H9 (cell line): ENCODE measurements around the gene PLEKHD1. TPM values are rescaled to one million over a fixed set of nuclear protein-coding genes. Genes with fewer than 3 reads are reported as not detected.

Experiments
- DNase-seq: peaks from one replicate; pipeline ENCODE4 v3.0.0-alpha.2; 2017
- H2AFZ ChIP-seq: one replicate; pipeline ENCODE4 v1.6.1; 2013; ENCODE audit warnings: mild to moderate bottlenecking, low read length, control low read depth, moderate library complexity
- H2AK5ac ChIP-seq: 2 replicates; pipeline ENCODE4 v1.6.1; 2013; ENCODE audit warnings: low read length, control low read depth, mixed read lengths; ENCODE audit not compliant: insufficient read length
- H2BK120ac ChIP-seq: one replicate; pipeline ENCODE4 v1.6.1; 2013; ENCODE audit warnings: low read depth, mild to moderate bottlenecking, low read length, control low read depth, inconsistent platforms; ENCODE audit not compliant: poor library complexity, severe bottlenecking
- H2BK12ac ChIP-seq: 2 replicates; pipeline ENCODE4 v1.6.1; 2013; ENCODE audit warnings: low read length, control low read depth, mixed read lengths, low read depth; ENCODE audit not compliant: insufficient read length
- H2BK15ac ChIP-seq: 2 replicates; pipeline ENCODE4 v1.6.1; 2013; ENCODE audit warnings: low read depth, low read length, control low read depth
- H2BK20ac ChIP-seq: one replicate; pipeline ENCODE4 v1.6.1; 2013; ENCODE audit warnings: low read depth, mild to moderate bottlenecking, low read length, control low read depth, inconsistent platforms; ENCODE audit not compliant: poor library complexity, severe bottlenecking
- H2BK5ac ChIP-seq: 2 replicates; pipeline ENCODE4 v1.6.1; 2013; ENCODE audit warnings: low read length, control low read depth, mixed read lengths; ENCODE audit not compliant: insufficient read length
- H3K14ac ChIP-seq: 2 replicates; pipeline ENCODE4 v1.6.1; 2013; ENCODE audit warnings: low read length, control low read depth; ENCODE audit not compliant: insufficient read depth
- H3K18ac ChIP-seq: 2 replicates; pipeline ENCODE4 v1.6.1; 2013; ENCODE audit warnings: low read depth, mild to moderate bottlenecking, mixed read lengths, low read length, control low read depth; ENCODE audit not compliant: insufficient read length
- H3K23ac ChIP-seq: 2 replicates; pipeline ENCODE4 v1.6.1; 2013; ENCODE audit warnings: low read length, control low read depth, mixed read lengths, low read depth; ENCODE audit not compliant: insufficient read length
- H3K23me2 ChIP-seq: 2 replicates; pipeline ENCODE4 v1.6.1; 2013; ENCODE audit warnings: low read depth, mild to moderate bottlenecking, mixed read lengths, low read length, control low read depth; ENCODE audit not compliant: insufficient read length, poor library complexity, severe bottlenecking
- H3K27ac ChIP-seq: 2 replicates; pipeline ENCODE4 v1.5.1; 2013; ENCODE audit warnings: low read length, control low read depth, mixed read lengths, low read depth; ENCODE audit not compliant: insufficient read length
- H3K27me3 ChIP-seq: 2 replicates; pipeline ENCODE4 v1.6.1; 2013; ENCODE audit warnings: low read length, control low read depth, inconsistent platforms; ENCODE audit not compliant: insufficient read depth
- H3K4ac ChIP-seq: 2 replicates; pipeline ENCODE4 v1.6.1; 2013; ENCODE audit warnings: low read depth, mild to moderate bottlenecking, control low read depth, inconsistent platforms, low read length, moderate library complexity
- H3K4me1 ChIP-seq: 2 replicates; pipeline ENCODE4 v1.6.1; 2013; ENCODE audit warnings: low read length, control low read depth, inconsistent platforms; ENCODE audit not compliant: insufficient read depth
- H3K4me2 ChIP-seq: 2 replicates; pipeline ENCODE4 v1.6.1; 2013; ENCODE audit warnings: low read length, control low read depth, mixed read lengths; ENCODE audit not compliant: insufficient read length, insufficient read depth
- H3K56ac ChIP-seq: 2 replicates; pipeline ENCODE4 v1.6.1; 2013; ENCODE audit warnings: low read depth, mild to moderate bottlenecking, mixed read lengths, low read length, control low read depth; ENCODE audit not compliant: insufficient read length
- H3K79me1 ChIP-seq: 2 replicates; pipeline ENCODE4 v1.6.1; 2013; ENCODE audit warnings: low read depth, mild to moderate bottlenecking, moderate library complexity, low read length, control low read depth, inconsistent platforms; ENCODE audit not compliant: insufficient read depth, poor library complexity, severe bottlenecking
- H3K79me2 ChIP-seq: 2 replicates; pipeline ENCODE4 v1.6.1; 2013; ENCODE audit warnings: low read length, control low read depth, inconsistent platforms; ENCODE audit not compliant: insufficient read depth
- H3K9ac ChIP-seq: 2 replicates; pipeline ENCODE4 v1.6.1; 2013; ENCODE audit warnings: low read length, control low read depth, mixed read lengths; ENCODE audit not compliant: insufficient read length; ENCODE audit errors: extremely low read depth
- H3K9me3 ChIP-seq: one replicate; pipeline ENCODE4 v1.6.1; 2013; ENCODE audit warnings: low read depth, low read length, inconsistent platforms; ENCODE audit not compliant: control insufficient read depth
- H3T11ph ChIP-seq: one replicate; pipeline ENCODE4 v1.6.1; 2013; ENCODE audit warnings: mild to moderate bottlenecking, low read length, control low read depth, inconsistent platforms
- H4K20me1 ChIP-seq: one replicate; pipeline ENCODE4 v1.6.1; 2013; ENCODE audit not compliant: control insufficient read depth, insufficient read length, insufficient read depth
- H4K5ac ChIP-seq: 2 replicates; pipeline ENCODE4 v1.6.1; 2013; ENCODE audit warnings: low read depth, mild to moderate bottlenecking, mixed read lengths, low read length, control low read depth; ENCODE audit not compliant: insufficient read length
- H4K8ac ChIP-seq: replicated peaks from 2 replicates; pipeline ENCODE4 v1.6.1; 2013; ENCODE audit warnings: low read length, control low read depth, mixed read lengths, low read depth; ENCODE audit not compliant: insufficient read length
- H4K91ac ChIP-seq: 2 replicates; pipeline ENCODE4 v1.6.1; 2013; ENCODE audit warnings: low read depth, mild to moderate bottlenecking, moderate library complexity, mixed read lengths, low read length, control low read depth; ENCODE audit not compliant: insufficient read length
- H3K27ac Mint-ChIP-seq, 3 experiments: 2 replicates in 2 of 3; 3 replicates in 1 of 3; pipeline ENCODE4 v1.8.0; 2020 to 2021; ENCODE audit warnings: mixed read lengths in 3 of 3, mild to moderate bottlenecking in 1 of 3, moderate library complexity in 1 of 3
- H3K27me3 Mint-ChIP-seq: 2 replicates; pipeline ENCODE4 v1.8.0; 2021; ENCODE audit warnings: low read depth, mild to moderate bottlenecking, moderate library complexity, mixed read lengths
- H3K36me3 Mint-ChIP-seq, 3 experiments: 2 replicates in 2 of 3; 3 replicates in 1 of 3; pipeline ENCODE4 v1.8.0; 2020 to 2021; ENCODE audit warnings: low read depth in 3 of 3, mixed read lengths in 3 of 3; ENCODE audit not compliant: insufficient read depth in 1 of 3
- H3K4me1 Mint-ChIP-seq, 2 experiments: 2 replicates each; pipeline ENCODE4 v1.8.0; 2020; ENCODE audit warnings: mixed read lengths in 2 of 2
- H3K4me3 Mint-ChIP-seq, 2 experiments: 2 replicates in 1 of 2; 3 replicates in 1 of 2; pipeline ENCODE4 v1.8.0; 2020 to 2021; ENCODE audit warnings: mild to moderate bottlenecking in 2 of 2, mixed read lengths in 2 of 2, moderate library complexity in 1 of 2
- H3K9me3 Mint-ChIP-seq, 2 experiments: 2 replicates in 1 of 2; 3 replicates in 1 of 2; pipeline ENCODE4 v1.8.0; 2020; ENCODE audit warnings: mild to moderate bottlenecking in 2 of 2, mixed read lengths in 2 of 2, moderate library complexity in 1 of 2
- whole genome bisulfite sequencing: extraction: QIAGEN DNeasy Blood & Tissue Kit; methylation state at CpG from one replicate; pipeline ENCODE4 v1.1.7; 2013; ENCODE audit warnings: missing lambda C conversion rate, low lambda C conversion rate, mixed read lengths; ENCODE audit not compliant: insufficient read length; ENCODE audit errors: extremely low coverage; 5-methylcytosine and 5-hydroxymethylcytosine counted together
- total RNA-seq: library from RNA; stranded (reverse); gene quantifications from 2 replicates; pipeline ENCODE4 v1.2.1, GENCODE V29; 2021
- TF ChIP-seq, protein P1 (sequence below): fragments of 200-600 bp; sonication (generic); conservative IDR thresholded peaks from 3 replicates; pipeline ENCODE4 v1.8.0; 2021; ENCODE audit warnings: antibody characterized with exemption, mild to moderate bottlenecking

Gene PLEKHD1
- total RNA-seq, 1 experiment from 2014 or later, result 0.37 TPM

GRCh38 chr14:69553252-69553651, 68.7 kb downstream of the PLEKHD1 start:
- Histone ChIP-seq H2AFZ (no peak overlapping the region), H3K14ac (no peak overlapping the region), H3K4me1 (peaks cover 7% of the 10 kb centered on the region; the same call in 1 of the 2 replicates), H3K56ac (no peak overlapping the region), H2BK5ac (no peak overlapping the region), H2AK5ac (no peak overlapping the region), H3K9ac (no peak overlapping the region), H3K23me2 (no peaks in the 10 kb centered on the region), H4K8ac (no peak overlapping the region), H2BK120ac (no peak overlapping the region), H2BK15ac (no peak overlapping the region), H4K5ac (no peak overlapping the region), H2BK12ac (no peak overlapping the region), H3K4me2 (no peak overlapping the region), H4K91ac (no peak overlapping the region), H2BK20ac (no peak overlapping the region), H3K27ac (no peak overlapping the region), H3K9me3 (no peaks in the 10 kb centered on the region), H3K18ac (no peak overlapping the region), H3K27me3 (no peaks in the 10 kb centered on the region), H3K79me1 (no peaks in the 10 kb centered on the region), H3K79me2 (no peaks in the 10 kb centered on the region), H4K20me1 (no peaks in the 10 kb centered on the region), H3K23ac (no peak overlapping the region), H3T11ph (no peak overlapping the region), H3K4ac (no peak overlapping the region)
- Mint-ChIP-seq H3K4me3 (no peak overlapping the region), H3K9me3 (no peaks in the 10 kb centered on the region; a peak in 2 of 5 replicates), H3K4me1 (peaks cover 25 to 29% of the 10 kb centered on the region in 2 experiments), H3K27me3 (peaks cover 7% of the 10 kb centered on the region), H3K36me3 (no peaks in the 10 kb centered on the region; a peak in 1 of 7 replicates), H3K27ac (peak overlapping the region in 1 of 3 experiments; percentile 28; a peak in 1 of 7 replicates)
- TF ChIP-seq, protein P1, sequence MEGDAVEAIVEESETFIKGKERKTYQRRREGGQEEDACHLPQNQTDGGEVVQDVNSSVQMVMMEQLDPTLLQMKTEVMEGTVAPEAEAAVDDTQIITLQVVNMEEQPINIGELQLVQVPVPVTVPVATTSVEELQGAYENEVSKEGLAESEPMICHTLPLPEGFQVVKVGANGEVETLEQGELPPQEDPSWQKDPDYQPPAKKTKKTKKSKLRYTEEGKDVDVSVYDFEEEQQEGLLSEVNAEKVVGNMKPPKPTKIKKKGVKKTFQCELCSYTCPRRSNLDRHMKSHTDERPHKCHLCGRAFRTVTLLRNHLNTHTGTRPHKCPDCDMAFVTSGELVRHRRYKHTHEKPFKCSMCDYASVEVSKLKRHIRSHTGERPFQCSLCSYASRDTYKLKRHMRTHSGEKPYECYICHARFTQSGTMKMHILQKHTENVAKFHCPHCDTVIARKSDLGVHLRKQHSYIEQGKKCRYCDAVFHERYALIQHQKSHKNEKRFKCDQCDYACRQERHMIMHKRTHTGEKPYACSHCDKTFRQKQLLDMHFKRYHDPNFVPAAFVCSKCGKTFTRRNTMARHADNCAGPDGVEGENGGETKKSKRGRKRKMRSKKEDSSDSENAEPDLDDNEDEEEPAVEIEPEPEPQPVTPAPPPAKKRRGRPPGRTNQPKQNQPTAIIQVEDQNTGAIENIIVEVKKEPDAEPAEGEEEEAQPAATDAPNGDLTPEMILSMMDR, result no peak
- no CpG with 5 or more reads among the region's 1 CpG for WGBS
- no peak for DNase-seq
